ENCODE data around the gene HDHD3. TPM values are rescaled to one million over a fixed set of nuclear protein-coding genes. Genes with fewer than 3 reads are reported as not detected.
A peak's percentile ranks its signal among the peaks of the same experiment; 100 is the strongest.

The HDHD3 gene
- total RNA-seq, 4 donors from 2014 or later: 17.0 to 31.3 (median 25.1) TPM

DNA sequence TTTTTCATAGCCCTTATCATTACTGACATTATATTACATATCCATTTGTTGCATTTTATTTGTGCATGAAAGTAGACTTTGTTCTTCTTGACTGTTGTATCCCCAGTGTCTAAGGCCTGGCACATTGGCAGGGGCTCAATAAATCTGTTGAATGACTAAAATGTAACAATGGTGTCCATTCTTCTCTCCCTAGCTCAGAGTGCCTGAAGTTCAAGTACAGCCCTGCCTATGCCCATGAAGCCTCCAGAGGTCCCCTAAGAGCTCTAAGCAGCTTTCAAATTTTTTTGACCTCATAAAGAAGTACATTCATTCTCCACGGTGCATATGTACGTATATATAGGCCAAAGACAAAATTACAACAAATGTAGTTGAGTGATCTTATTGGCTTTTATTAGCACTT, 31.6 kb downstream of the HDHD3 start:
- H3K27ac ChIP-seq: peak overlapping the region in 1 of 4 donors; percentile 77
- peaks cover 10% of the 10 kb centered on the region for H3K27me3 ChIP-seq
- no peaks in the 10 kb centered on the region for H3K9me3 ChIP-seq
- no peak overlapping the region for H3K4me3 ChIP-seq
- H3K36me3 ChIP-seq: no peaks in the 10 kb centered on the region
- H3K4me1 ChIP-seq: peaks cover 0 to 40% (median 4%) of the 10 kb centered on the region in 3 donors
- no peak for TF ChIP-seq POLR2A (IDR thresholded peaks at IDR 0.05)
- TF ChIP-seq, protein P1, sequence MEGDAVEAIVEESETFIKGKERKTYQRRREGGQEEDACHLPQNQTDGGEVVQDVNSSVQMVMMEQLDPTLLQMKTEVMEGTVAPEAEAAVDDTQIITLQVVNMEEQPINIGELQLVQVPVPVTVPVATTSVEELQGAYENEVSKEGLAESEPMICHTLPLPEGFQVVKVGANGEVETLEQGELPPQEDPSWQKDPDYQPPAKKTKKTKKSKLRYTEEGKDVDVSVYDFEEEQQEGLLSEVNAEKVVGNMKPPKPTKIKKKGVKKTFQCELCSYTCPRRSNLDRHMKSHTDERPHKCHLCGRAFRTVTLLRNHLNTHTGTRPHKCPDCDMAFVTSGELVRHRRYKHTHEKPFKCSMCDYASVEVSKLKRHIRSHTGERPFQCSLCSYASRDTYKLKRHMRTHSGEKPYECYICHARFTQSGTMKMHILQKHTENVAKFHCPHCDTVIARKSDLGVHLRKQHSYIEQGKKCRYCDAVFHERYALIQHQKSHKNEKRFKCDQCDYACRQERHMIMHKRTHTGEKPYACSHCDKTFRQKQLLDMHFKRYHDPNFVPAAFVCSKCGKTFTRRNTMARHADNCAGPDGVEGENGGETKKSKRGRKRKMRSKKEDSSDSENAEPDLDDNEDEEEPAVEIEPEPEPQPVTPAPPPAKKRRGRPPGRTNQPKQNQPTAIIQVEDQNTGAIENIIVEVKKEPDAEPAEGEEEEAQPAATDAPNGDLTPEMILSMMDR (IDR thresholded peaks at IDR 0.05): no peak
- TF ChIP-seq EP300 (IDR thresholded peaks at IDR 0.05): no peak
- TF ChIP-seq POLR2AphosphoS5 (IDR thresholded peaks at IDR 0.05): no peak
- WGBS, 2 donors (ENCODE audit: low coverage in 1 of 2): 50 to 90% methylated on average over 2 of the region's 2 CpGs
- no peak for ATAC-seq

DNA sequence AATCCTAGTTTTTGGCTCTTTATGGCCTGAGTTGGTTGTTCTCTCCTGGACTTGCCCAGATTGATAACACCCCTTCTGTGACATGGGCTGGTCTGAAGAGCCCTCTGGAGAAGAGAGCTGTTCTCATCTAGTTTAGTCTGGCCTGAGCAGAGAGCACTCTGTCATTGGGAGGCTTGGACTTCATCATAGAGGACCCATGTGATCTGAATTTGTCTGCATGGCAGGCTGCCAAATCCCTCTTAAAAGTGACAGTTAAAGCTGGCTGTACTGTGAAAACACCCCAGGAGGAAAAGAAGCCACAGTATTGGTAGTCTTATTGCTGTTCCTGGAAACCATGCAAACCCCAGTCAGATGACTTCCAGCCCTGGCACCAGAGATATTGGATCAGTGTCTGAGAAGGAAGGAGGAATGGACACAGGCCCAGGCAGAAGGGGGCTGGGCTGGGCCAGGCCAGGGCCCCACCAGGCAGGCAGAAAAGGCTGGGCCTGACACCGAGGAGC, 33.0 kb downstream of the HDHD3 start:
- Histone ChIP-seq H3K4me1 (peaks cover 0 to 39% (median 6%) of the 10 kb centered on the region in 3 donors), H3K27me3 (no peaks in the 10 kb centered on the region), H3K4me3 (no peak overlapping the region), H3K27ac (peak overlapping the region; percentile 61 to 77 (median 76)), H3K36me3 (no peaks in the 10 kb centered on the region), H3K9me3 (no peaks in the 10 kb centered on the region)
- WGBS, 2 donors (ENCODE audit: low coverage in 1 of 2): 0% methylated on average over 1 of the region's 1 CpG; no CpG with 5 or more reads in 1 of the 2 donors
- ATAC-seq: peak; percentile 69
- TF ChIP-seq POLR2A (IDR thresholded peaks at IDR 0.05): no peak
- peak; percentile 80 for TF ChIP-seq POLR2AphosphoS5 (IDR thresholded peaks at IDR 0.05)

DNA sequence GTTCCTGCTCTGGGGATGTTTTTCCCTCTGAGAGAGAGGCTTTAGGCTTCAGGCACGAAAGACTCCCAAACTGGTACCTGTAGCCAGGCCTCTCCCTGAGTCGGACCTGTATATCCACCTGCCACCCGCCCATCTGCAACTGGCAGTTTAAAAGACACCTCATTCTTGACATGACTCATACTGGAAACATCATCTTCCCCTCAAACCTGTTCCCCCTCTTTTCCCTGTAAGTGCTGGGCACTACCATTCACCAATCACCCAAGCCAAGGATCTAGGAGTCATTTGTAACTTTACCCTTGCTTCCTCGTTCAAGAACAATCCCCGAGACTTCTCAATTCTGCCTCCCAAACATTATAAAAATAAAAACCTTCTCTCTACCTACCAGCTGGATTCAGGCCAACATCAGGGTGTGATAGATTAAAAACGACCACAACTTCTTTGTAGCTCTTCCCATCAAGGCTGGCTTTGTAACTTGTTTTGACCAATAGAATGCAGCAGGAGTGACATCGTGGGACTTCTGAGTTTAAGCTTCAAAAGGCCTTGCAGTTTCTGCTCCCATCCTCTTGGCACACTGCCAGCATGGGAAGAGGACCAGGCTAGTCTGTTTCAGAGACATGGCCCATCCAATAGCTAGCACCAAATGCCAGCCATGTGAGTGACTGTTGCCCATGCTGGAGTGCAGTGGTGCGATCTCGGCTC, 34.9 kb downstream of the HDHD3 start:
- no peak overlapping the region for H3K27ac ChIP-seq
- peaks cover 0 to 43% (median 6%) of the 10 kb centered on the region in 3 donors for H3K4me1 ChIP-seq
- no peak overlapping the region for H3K4me3 ChIP-seq
- WGBS, 2 donors (ENCODE audit: low coverage in 1 of 2): 59 to 70% methylated on average over 6 to 9 of the region's 9 CpGs
- H3K27me3 ChIP-seq: no peaks in the 10 kb centered on the region
- no peak for ATAC-seq
- no peaks in the 10 kb centered on the region for H3K9me3 ChIP-seq
- TF ChIP-seq POLR2AphosphoS5 (IDR thresholded peaks at IDR 0.05) (no peak), EP300 (IDR thresholded peaks at IDR 0.05) (no peak), POLR2A (IDR thresholded peaks at IDR 0.05) (no peak)
- TF ChIP-seq, protein P1 (IDR thresholded peaks at IDR 0.05): no peak
- no peaks in the 10 kb centered on the region for H3K36me3 ChIP-seq

DNA sequence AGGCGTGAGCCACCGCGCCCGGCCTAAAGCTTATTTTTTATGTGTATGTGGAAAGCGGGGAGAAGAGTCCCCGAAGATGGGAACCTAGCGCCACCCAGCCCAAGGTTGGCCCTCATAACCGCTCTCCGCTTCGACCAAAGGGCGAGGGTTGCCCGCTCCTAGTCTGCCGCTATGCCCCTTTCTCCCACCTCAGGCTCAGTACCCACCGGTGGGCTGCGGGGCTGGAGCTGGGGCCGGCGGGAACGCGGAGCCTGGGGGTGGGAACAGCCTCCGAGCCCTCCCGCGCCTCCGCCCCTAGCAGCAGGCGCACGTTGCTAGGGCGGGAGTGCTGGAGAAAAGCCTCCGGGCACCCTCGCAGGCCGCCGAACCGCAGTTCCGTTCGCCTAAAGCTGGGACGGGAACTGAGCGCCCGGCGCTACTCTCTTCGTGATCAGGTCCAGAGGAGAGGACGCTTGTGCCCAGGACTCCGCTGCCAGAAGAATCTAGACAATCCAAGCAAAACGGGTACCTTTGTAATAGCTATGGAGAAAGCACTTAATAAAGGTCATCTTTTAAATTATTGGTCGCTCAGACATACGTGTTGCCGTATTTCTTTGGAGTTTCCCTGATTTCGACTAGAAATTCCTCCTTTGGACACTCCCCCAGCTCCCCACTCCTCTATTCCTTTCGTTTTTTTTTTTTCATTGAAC, 36.6 kb downstream of the HDHD3 start, which contains the start of gene WDR31:
Gene WDR31 (minus strand): TSS at position 265 of the 689 bp plus-strand sequence. CDS start 8,253 bp downstream, outside the sequence.
- peak within 1 kb of the TSS; percentile 10 to 90 (median 85) for H3K27ac ChIP-seq
- H3K36me3 ChIP-seq: peaks cover 0 to 5% of the 10 kb centered on the region in 2 donors
- no peaks in the 10 kb centered on the region for H3K9me3 ChIP-seq
- peaks cover 0 to 43% (median 6%) of the 10 kb centered on the region in 3 donors for H3K4me1 ChIP-seq
- peak within 1 kb of the TSS; percentile 52 to 67 for H3K4me3 ChIP-seq
- TF ChIP-seq, protein P1 (IDR thresholded peaks at IDR 0.05): peak in 1 of 4 experiments; percentile 36
- no peak for TF ChIP-seq EP300 (IDR thresholded peaks at IDR 0.05)
- TF ChIP-seq POLR2AphosphoS5 (IDR thresholded peaks at IDR 0.05): peak; percentile 75
- peak; percentile 33 to 46 for TF ChIP-seq POLR2A (IDR thresholded peaks at IDR 0.05)
- peak; percentile 96 for ATAC-seq
- no peaks in the 10 kb centered on the region for H3K27me3 ChIP-seq
- WGBS, 2 donors (ENCODE audit: low coverage in 1 of 2): 2% methylated on average over 9 to 16 of the region's 46 CpGs

DNA sequence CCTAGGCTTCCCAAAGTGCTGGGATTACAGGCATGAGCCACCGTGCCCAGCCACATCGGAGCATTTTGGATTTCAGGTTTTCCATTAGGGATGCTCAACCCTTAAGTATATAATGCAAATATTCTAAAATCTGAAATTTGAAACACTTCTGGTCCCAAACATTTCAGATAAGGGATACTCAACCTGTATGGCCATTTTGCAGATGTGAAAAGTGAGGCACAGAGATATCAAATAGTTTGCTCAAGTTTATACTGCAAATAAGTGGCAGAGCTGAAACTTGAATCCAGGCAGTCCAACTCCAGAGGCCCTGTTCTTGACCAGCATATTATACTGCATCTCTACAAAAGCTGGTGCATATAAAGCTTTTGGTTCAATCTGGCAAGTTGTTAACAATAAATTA, 39.1 kb downstream of the HDHD3 start:
- Histone ChIP-seq H3K36me3 (peaks cover 0 to 6% of the 10 kb centered on the region in 2 donors), H3K9me3 (no peaks in the 10 kb centered on the region), H3K27ac (no peak overlapping the region), H3K4me3 (no peak overlapping the region), H3K27me3 (no peaks in the 10 kb centered on the region), H3K4me1 (peaks cover 0 to 23% (median 6%) of the 10 kb centered on the region in 3 donors)
- TF ChIP-seq POLR2A (IDR thresholded peaks at IDR 0.05) (no peak), POLR2AphosphoS5 (IDR thresholded peaks at IDR 0.05) (no peak), EP300 (IDR thresholded peaks at IDR 0.05) (no peak)
- TF ChIP-seq, protein P1 (IDR thresholded peaks at IDR 0.05): no peak
- 100% methylated on average over 1 of the region's 2 CpGs; no CpG with 5 or more reads in 1 of the 2 donors for WGBS, 2 donors (ENCODE audit: low coverage in 1 of 2)
- ATAC-seq: no peak
